ENCODE measurements around the gene TENM4.

Gene TENM4

GRCh38 chr11:78762105-78762504, 678.7 kb downstream of the TENM4 start:
- no peak for DNase-seq (ENCODE audit: low spot score)
- in situ Hi-C loops (cut with MboI; ENCODE audit: low pct_unique_long_range_greater_than_20kb, low sequenced_read_pairs, unreplicated experiment): no loop called here
- TF ChIP-seq CTCF (IDR thresholded peaks at IDR 0.05; ENCODE audit: extremely low read depth, insufficient read depth, missing control alignments): no peak

GRCh38 chr11:78759071-78759470, 681.8 kb downstream of the TENM4 start:
- DNase-seq (ENCODE audit: low spot score): no peak
- no peak for TF ChIP-seq CTCF (IDR thresholded peaks at IDR 0.05; ENCODE audit: extremely low read depth, insufficient read depth, missing control alignments)
- in situ Hi-C loops (cut with MboI; ENCODE audit: low pct_unique_long_range_greater_than_20kb, low sequenced_read_pairs, unreplicated experiment): no loop called here

- no peak for DNase-seq (ENCODE audit: low spot score)
- TF ChIP-seq CTCF (IDR thresholded peaks at IDR 0.05; ENCODE audit: extremely low read depth, insufficient read depth, missing control alignments): no peak
- in situ Hi-C loops (cut with MboI; ENCODE audit: low pct_unique_long_range_greater_than_20kb, low sequenced_read_pairs, unreplicated experiment): no loop called here
Observed at GRCh38 chr11:78753297-78753696, 687.5 kb downstream of the TENM4 start.

GRCh38 chr11:78752494-78752893, 688.3 kb downstream of the TENM4 start:
- TF ChIP-seq CTCF (IDR thresholded peaks at IDR 0.05; ENCODE audit: extremely low read depth, insufficient read depth, missing control alignments): no peak
- DNase-seq (ENCODE audit: low spot score): no peak
- in situ Hi-C loops (cut with MboI; ENCODE audit: low pct_unique_long_range_greater_than_20kb, low sequenced_read_pairs, unreplicated experiment): no loop called here

- in situ Hi-C loops (cut with MboI; ENCODE audit: low pct_unique_long_range_greater_than_20kb, low sequenced_read_pairs, unreplicated experiment): no loop called here
- DNase-seq (ENCODE audit: low spot score): no peak
- TF ChIP-seq CTCF (IDR thresholded peaks at IDR 0.05; ENCODE audit: extremely low read depth, insufficient read depth, missing control alignments): no peak
Observed at GRCh38 chr11:78748918-78749690, 691.7 kb downstream of the TENM4 start.

- in situ Hi-C loops (cut with MboI; ENCODE audit: low pct_unique_long_range_greater_than_20kb, low sequenced_read_pairs, unreplicated experiment): no loop called here
- no peak for DNase-seq (ENCODE audit: low spot score)
- TF ChIP-seq CTCF (IDR thresholded peaks at IDR 0.05; ENCODE audit: extremely low read depth, insufficient read depth, missing control alignments): no peak
Observed at GRCh38 chr11:78744949-78745348, 695.9 kb downstream of the TENM4 start.
